ENCODE measurements around the gene CCL26. TPM values are rescaled to one million over a fixed set of nuclear protein-coding genes. Genes with fewer than 3 reads are reported as not detected.
"Not testable (repeated sequence)": the region's sequence is repeated elsewhere in the genome, so short reads cannot be mapped to it uniquely, and the experiment has no call there.

Gene CCL26
- total and polyA plus RNA-seq, 4 donors: 1.4 TPM; not detected in 3

GRCh38 chr7:75795831-75796285, 23.8 kb upstream of the CCL26 start:
- 48% methylated on average over 8 of the region's 9 CpGs for WGBS (ENCODE audit: insufficient coverage)
- no peak overlapping the region for H3K27ac ChIP-seq (ENCODE audit: low read depth, low read length)
- no peak for DNase-seq (ENCODE audit: low read depth in 4 of 6, low spot score in 6 of 6)
- H3K4me1 ChIP-seq (ENCODE audit: control insufficient read depth, insufficient read depth, low read length): no peaks in the 10 kb centered on the region
- no peak overlapping the region for H3K4me3 ChIP-seq (ENCODE audit: low read depth, low read length)
- H3K9me3 ChIP-seq (ENCODE audit: control insufficient read depth, insufficient read depth, low read length): no peaks in the 10 kb centered on the region
- no peaks in the 10 kb centered on the region for H3K27me3 ChIP-seq (ENCODE audit: control insufficient read depth, insufficient read depth, low read length)
- no peaks in the 10 kb centered on the region for H3K36me3 ChIP-seq (ENCODE audit: control insufficient read depth, insufficient read depth, low read length)

DNA sequence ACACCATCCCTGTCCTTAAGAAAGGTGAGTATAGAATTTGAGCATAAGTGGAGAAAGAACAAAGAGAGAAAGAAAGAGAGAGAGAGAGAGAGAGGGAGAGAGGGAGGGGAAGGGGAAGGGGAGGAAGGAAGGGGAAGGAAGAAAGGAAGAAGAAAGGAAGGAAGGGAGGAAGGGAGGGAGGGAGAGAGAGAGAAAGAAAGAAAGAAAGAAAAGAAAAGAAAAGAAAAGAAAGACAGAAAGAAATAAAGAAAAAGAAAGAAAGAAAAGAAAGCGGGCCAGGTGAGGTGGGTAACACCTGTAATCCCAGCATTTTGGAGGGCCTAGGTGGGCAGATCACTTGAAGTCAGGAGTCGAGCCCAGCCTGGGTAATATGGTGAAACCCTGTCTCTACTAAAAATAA, 21.7 kb upstream of the CCL26 start:
- no peak for DNase-seq (ENCODE audit: low read depth in 4 of 6, low spot score in 6 of 6)
- Histone ChIP-seq H3K27me3 (ENCODE audit: control insufficient read depth, insufficient read depth, low read length) (no peaks in the 10 kb centered on the region), H3K36me3 (ENCODE audit: control insufficient read depth, insufficient read depth, low read length) (no peaks in the 10 kb centered on the region), H3K9me3 (ENCODE audit: control insufficient read depth, insufficient read depth, low read length) (no peaks in the 10 kb centered on the region), H3K4me3 (ENCODE audit: low read depth, low read length) (no peak overlapping the region), H3K4me1 (ENCODE audit: control insufficient read depth, insufficient read depth, low read length) (no peaks in the 10 kb centered on the region), H3K27ac (ENCODE audit: low read depth, low read length) (no peak overlapping the region)
- WGBS (ENCODE audit: insufficient coverage): no CpG with 5 or more reads among the region's 2 CpGs

- H3K36me3 ChIP-seq (ENCODE audit: control insufficient read depth, insufficient read depth, low read length); DNase-seq (ENCODE audit: low read depth in 4 of 6, low spot score in 6 of 6); H3K27ac ChIP-seq (ENCODE audit: low read depth, low read length); H3K27me3 ChIP-seq (ENCODE audit: control insufficient read depth, insufficient read depth, low read length); H3K4me3 ChIP-seq (ENCODE audit: low read depth, low read length); H3K9me3 ChIP-seq (ENCODE audit: control insufficient read depth, insufficient read depth, low read length); H3K4me1 ChIP-seq (ENCODE audit: control insufficient read depth, insufficient read depth, low read length): not testable (repeated sequence)
- no CpG with 5 or more reads among the region's 5 CpGs for WGBS (ENCODE audit: insufficient coverage)
These were observed 20.6 kb upstream of the CCL26 start for GRCh38 chr7:75792567-75792966.

GRCh38 chr7:75789361-75789924, 17.4 kb upstream of the CCL26 start:
- no peak overlapping the region for H3K27ac ChIP-seq (ENCODE audit: low read depth, low read length)
- H3K4me1 ChIP-seq (ENCODE audit: control insufficient read depth, insufficient read depth, low read length): no peaks in the 10 kb centered on the region
- no peaks in the 10 kb centered on the region for H3K27me3 ChIP-seq (ENCODE audit: control insufficient read depth, insufficient read depth, low read length)
- DNase-seq (ENCODE audit: low read depth in 4 of 6, low spot score in 6 of 6): no peak
- WGBS (ENCODE audit: insufficient coverage): no CpG with 5 or more reads among the region's 3 CpGs
- H3K9me3 ChIP-seq (ENCODE audit: control insufficient read depth, insufficient read depth, low read length): no peaks in the 10 kb centered on the region
- no peaks in the 10 kb centered on the region for H3K36me3 ChIP-seq (ENCODE audit: control insufficient read depth, insufficient read depth, low read length)
- no peak overlapping the region for H3K4me3 ChIP-seq (ENCODE audit: low read depth, low read length)

GRCh38 chr7:75788154-75788847, 16.3 kb upstream of the CCL26 start:
- 62% methylated on average over 8 of the region's 14 CpGs for WGBS (ENCODE audit: insufficient coverage)
- H3K27ac ChIP-seq (ENCODE audit: low read depth, low read length); H3K4me3 ChIP-seq (ENCODE audit: low read depth, low read length); H3K9me3 ChIP-seq (ENCODE audit: control insufficient read depth, insufficient read depth, low read length); H3K27me3 ChIP-seq (ENCODE audit: control insufficient read depth, insufficient read depth, low read length); H3K4me1 ChIP-seq (ENCODE audit: control insufficient read depth, insufficient read depth, low read length); DNase-seq (ENCODE audit: low read depth in 4 of 6, low spot score in 6 of 6); H3K36me3 ChIP-seq (ENCODE audit: control insufficient read depth, insufficient read depth, low read length): not testable (repeated sequence)

DNA sequence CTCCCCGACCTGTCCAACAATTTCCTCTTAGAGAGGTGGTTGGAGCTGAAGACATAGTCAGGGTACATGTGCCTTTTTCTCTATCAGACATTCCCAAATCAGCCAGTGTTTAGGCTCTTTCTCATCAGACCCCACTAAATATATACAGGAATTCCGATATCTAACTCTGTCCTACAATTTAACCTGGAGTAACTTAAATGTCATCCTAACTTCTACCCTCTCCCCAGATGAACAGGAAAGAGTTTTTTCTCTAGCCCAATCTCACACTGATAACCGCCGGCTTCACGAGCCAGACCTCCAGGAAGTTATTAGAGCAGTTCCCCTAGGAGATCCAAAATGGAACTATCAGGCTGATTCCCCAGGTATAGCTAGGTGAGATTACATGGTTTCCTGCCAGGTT, 11.0 kb upstream of the CCL26 start:
- H3K36me3 ChIP-seq (ENCODE audit: control insufficient read depth, insufficient read depth, low read length); H3K27ac ChIP-seq (ENCODE audit: low read depth, low read length); H3K27me3 ChIP-seq (ENCODE audit: control insufficient read depth, insufficient read depth, low read length); H3K4me1 ChIP-seq (ENCODE audit: control insufficient read depth, insufficient read depth, low read length); DNase-seq (ENCODE audit: low read depth in 4 of 6, low spot score in 6 of 6); H3K4me3 ChIP-seq (ENCODE audit: low read depth, low read length); H3K9me3 ChIP-seq (ENCODE audit: control insufficient read depth, insufficient read depth, low read length): not testable (repeated sequence)
- WGBS (ENCODE audit: insufficient coverage): 80% methylated on average over 1 of the region's 5 CpGs

- not testable (repeated sequence) for H3K4me3 ChIP-seq (ENCODE audit: low read depth, low read length); H3K27ac ChIP-seq (ENCODE audit: low read depth, low read length); H3K9me3 ChIP-seq (ENCODE audit: control insufficient read depth, insufficient read depth, low read length); H3K27me3 ChIP-seq (ENCODE audit: control insufficient read depth, insufficient read depth, low read length); H3K36me3 ChIP-seq (ENCODE audit: control insufficient read depth, insufficient read depth, low read length); DNase-seq (ENCODE audit: low read depth in 4 of 6, low spot score in 6 of 6); H3K4me1 ChIP-seq (ENCODE audit: control insufficient read depth, insufficient read depth, low read length)
- WGBS (ENCODE audit: insufficient coverage): 72% methylated on average over 11 of the region's 14 CpGs
These were observed 8.7 kb upstream of the CCL26 start for GRCh38 chr7:75780647-75781273.

DNA sequence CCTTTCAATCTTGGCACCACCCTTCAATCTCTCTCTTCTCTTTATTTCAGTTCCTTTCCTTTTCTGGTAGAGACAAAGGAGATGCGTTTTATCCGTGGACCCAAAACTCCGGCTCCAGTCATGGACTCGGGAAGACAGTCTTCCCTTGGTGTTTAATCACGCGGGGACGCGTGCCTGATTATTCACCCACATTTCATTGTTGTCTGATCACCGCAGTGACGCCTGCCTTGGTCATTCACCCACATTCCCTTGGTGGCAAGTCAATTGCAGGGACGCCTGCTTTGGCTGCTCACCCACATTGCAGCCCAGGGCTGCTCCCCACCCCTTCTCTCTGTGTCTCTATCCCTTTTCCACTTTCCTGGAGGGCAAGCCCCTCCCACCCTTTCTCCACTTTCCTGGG, 7.5 kb upstream of the CCL26 start:
- not testable (repeated sequence) for H3K4me1 ChIP-seq (ENCODE audit: control insufficient read depth, insufficient read depth, low read length); DNase-seq (ENCODE audit: low read depth in 4 of 6, low spot score in 6 of 6); H3K27me3 ChIP-seq (ENCODE audit: control insufficient read depth, insufficient read depth, low read length); H3K9me3 ChIP-seq (ENCODE audit: control insufficient read depth, insufficient read depth, low read length); H3K4me3 ChIP-seq (ENCODE audit: low read depth, low read length); H3K36me3 ChIP-seq (ENCODE audit: control insufficient read depth, insufficient read depth, low read length); H3K27ac ChIP-seq (ENCODE audit: low read depth, low read length)
- 25% methylated on average over 9 of the region's 11 CpGs for WGBS (ENCODE audit: insufficient coverage)

- not testable (repeated sequence) for H3K9me3 ChIP-seq (ENCODE audit: control insufficient read depth, insufficient read depth, low read length); H3K4me1 ChIP-seq (ENCODE audit: control insufficient read depth, insufficient read depth, low read length); DNase-seq (ENCODE audit: low read depth in 4 of 6, low spot score in 6 of 6); H3K27me3 ChIP-seq (ENCODE audit: control insufficient read depth, insufficient read depth, low read length); H3K36me3 ChIP-seq (ENCODE audit: control insufficient read depth, insufficient read depth, low read length); H3K4me3 ChIP-seq (ENCODE audit: low read depth, low read length); H3K27ac ChIP-seq (ENCODE audit: low read depth, low read length)
- WGBS (ENCODE audit: insufficient coverage): 57% methylated on average over 10 of the region's 11 CpGs
These were observed 7.0 kb upstream of the CCL26 start for GRCh38 chr7:75779035-75779434.

Data from spinal cord (tissue), 10 donors.